NCI-H2029 (cell line): Measurements from ENCODE around the gene LRATD1.
"Not testable (repeated sequence)": the region's sequence is repeated elsewhere in the genome, so short reads cannot be mapped to it uniquely, and the experiment has no call there.

Experiments
- DNase-seq: peaks from one replicate; lab custom pipeline; 2025; lab: John Stamatoyannopoulos, UW

The LRATD1 gene

GRCh38 chr2:14632133-14632936, at the start of gene LRATD1:
LRATD1 (plus strand) TSS chr2:14632717; CDS start chr2:14633980, 1,263 bp downstream.
- DNase-seq, result peak; percentile 80

GRCh38 chr2:14583059-14583458, 49.5 kb upstream of the LRATD1 start:
- DNase-seq, result no peak

- no peak for DNase-seq
These were observed 48.7 kb upstream of the LRATD1 start for GRCh38 chr2:14583802-14584201.

GRCh38 chr2:14587119-14587518, 45.4 kb upstream of the LRATD1 start:
- DNase-seq, result no peak

GRCh38 chr2:14601156-14601770, 31.3 kb upstream of the LRATD1 start:
- DNase-seq, result no peak

GRCh38 chr2:14602309-14602708, 30.2 kb upstream of the LRATD1 start:
- no peak for DNase-seq

- DNase-seq, result no peak
These were observed 28.8 kb upstream of the LRATD1 start for GRCh38 chr2:14603676-14604075.

- no peak for DNase-seq
These were observed 24.3 kb upstream of the LRATD1 start for GRCh38 chr2:14608245-14608644.

GRCh38 chr2:14614017-14614416, 18.5 kb upstream of the LRATD1 start:
- no peak for DNase-seq

GRCh38 chr2:14615121-14615520, 17.4 kb upstream of the LRATD1 start:
- DNase-seq, result no peak

- no peak for DNase-seq
These were observed 16.8 kb upstream of the LRATD1 start for GRCh38 chr2:14615760-14616159.

- DNase-seq, result no peak
These were observed 16.2 kb upstream of the LRATD1 start for GRCh38 chr2:14616342-14616741.

- DNase-seq, result no peak
These were observed 15.6 kb upstream of the LRATD1 start for GRCh38 chr2:14616950-14617349.

GRCh38 chr2:14619441-14619840, 13.1 kb upstream of the LRATD1 start:
- DNase-seq, result no peak

- no peak for DNase-seq
These were observed 11.4 kb upstream of the LRATD1 start for GRCh38 chr2:14621114-14621513.

- DNase-seq, result no peak
These were observed 10.5 kb upstream of the LRATD1 start for GRCh38 chr2:14621906-14622549.

- DNase-seq, result not testable (repeated sequence)
These were observed 10.0 kb upstream of the LRATD1 start for GRCh38 chr2:14622550-14622939.

GRCh38 chr2:14623237-14623636, 9.3 kb upstream of the LRATD1 start:
- DNase-seq, result no peak

- peak; percentile 61 for DNase-seq
These were observed 5.6 kb upstream of the LRATD1 start for GRCh38 chr2:14626873-14627272.

- DNase-seq, result no peak
These were observed 3.6 kb upstream of the LRATD1 start for GRCh38 chr2:14628901-14629300.

- no peak for DNase-seq
These were observed 994 bp upstream of the LRATD1 start for GRCh38 chr2:14631406-14632040.

- DNase-seq, result peak; percentile 11
These were observed 544 bp downstream of the LRATD1 start for GRCh38 chr2:14633061-14633460.
